Fibroblast of pulmonary artery (primary cell): ENCODE measurements around the gene MS4A8.
"Not testable (repeated sequence)": the region's sequence is repeated elsewhere in the genome, so short reads cannot be mapped to it uniquely, and the experiment has no call there.

Experiments
- DNase-seq: peaks from one replicate; pipeline ENCODE4 v3.0.0-alpha.2; 2010; ENCODE audit warnings: low read depth
- H3K4me3 ChIP-seq: replicated peaks from 2 replicates; pipeline ENCODE4 v1.5.1; 2011; ENCODE audit warnings: low read depth, mild to moderate bottlenecking, control low read depth, low read length, moderate library complexity
- CTCF ChIP-seq: IDR thresholded peaks from 2 replicates; pipeline ENCODE4 v1.5.1; 2011; ENCODE audit warnings: mild to moderate bottlenecking, control low read depth, low read length, inconsistent platforms; ENCODE audit errors: missing control alignments

The MS4A8 gene

GRCh38 chr11:60710482-60710881, 11.1 kb downstream of the MS4A8 start:
- peak; percentile 10 for TF ChIP-seq CTCF
- no peak for DNase-seq

DNA sequence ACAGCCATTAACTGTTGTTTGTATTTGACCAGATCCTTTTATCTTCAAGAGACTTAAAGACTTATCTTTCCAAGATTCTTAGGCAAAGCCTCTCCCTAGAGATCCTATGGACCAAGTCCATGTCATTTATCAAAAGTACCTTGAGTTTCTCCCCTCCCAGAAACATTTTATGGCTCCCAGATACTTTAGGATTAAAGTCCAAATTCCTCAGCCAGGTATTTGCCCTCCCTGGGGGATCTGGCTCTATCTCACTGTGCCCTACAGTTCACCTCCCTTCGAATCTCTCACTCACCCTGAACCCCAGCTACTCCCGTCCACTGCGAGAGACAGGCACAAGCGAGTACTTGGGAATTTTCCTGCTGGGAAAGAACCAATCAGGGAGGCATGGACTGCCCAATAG, 11.9 kb downstream of the MS4A8 start:
- TF ChIP-seq CTCF, result no peak
- DNase-seq, result no peak
- H3K4me3 ChIP-seq, result no peak overlapping the region

More at GRCh38 chr11:60710482-60710881, 11.1 kb downstream of the MS4A8 start:
- H3K4me3 ChIP-seq, result no peak overlapping the region

DNA sequence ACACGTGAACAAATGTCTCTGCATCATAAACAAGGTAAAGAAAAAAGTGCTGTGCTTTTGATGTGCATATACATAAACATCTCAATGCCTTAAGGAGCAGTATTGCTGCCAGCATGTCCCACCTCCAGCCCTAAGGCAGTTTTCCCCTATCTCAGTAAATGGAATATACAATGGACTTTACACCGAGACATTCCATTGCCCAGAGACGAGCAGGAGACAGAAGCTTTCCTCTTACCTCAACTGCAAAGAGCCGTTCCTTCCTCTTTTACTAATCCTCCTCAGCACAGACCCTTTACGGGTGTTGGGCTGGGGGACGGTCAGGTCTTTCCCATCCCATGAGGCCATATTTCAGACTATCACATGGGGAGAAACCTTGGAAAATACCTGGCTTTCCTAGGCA, 14.0 kb downstream of the MS4A8 start:
- H3K4me3 ChIP-seq, DNase-seq: not testable (repeated sequence)

DNA sequence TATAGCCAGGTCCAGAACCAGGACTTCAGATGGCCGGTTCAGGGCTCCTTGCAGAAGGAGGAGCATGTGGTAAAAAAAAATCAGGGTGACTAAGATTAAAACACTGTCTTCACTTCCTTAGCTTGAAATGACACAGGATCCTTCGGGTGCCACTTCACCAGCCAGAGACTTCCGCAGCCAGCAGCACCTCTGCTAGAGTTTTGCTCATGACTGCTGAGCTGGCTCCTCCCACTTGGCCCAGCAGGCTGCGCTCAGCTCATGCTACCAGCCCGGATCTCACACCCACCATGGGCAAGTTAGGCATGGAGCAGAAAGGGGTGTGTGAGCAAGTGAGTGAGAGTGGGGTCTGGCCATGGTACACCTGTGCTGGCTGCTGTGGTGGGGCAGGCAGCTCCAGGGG, 18.5 kb downstream of the MS4A8 start:
- TF ChIP-seq CTCF, result no peak
- no peak overlapping the region for H3K4me3 ChIP-seq
- no peak for DNase-seq

DNA sequence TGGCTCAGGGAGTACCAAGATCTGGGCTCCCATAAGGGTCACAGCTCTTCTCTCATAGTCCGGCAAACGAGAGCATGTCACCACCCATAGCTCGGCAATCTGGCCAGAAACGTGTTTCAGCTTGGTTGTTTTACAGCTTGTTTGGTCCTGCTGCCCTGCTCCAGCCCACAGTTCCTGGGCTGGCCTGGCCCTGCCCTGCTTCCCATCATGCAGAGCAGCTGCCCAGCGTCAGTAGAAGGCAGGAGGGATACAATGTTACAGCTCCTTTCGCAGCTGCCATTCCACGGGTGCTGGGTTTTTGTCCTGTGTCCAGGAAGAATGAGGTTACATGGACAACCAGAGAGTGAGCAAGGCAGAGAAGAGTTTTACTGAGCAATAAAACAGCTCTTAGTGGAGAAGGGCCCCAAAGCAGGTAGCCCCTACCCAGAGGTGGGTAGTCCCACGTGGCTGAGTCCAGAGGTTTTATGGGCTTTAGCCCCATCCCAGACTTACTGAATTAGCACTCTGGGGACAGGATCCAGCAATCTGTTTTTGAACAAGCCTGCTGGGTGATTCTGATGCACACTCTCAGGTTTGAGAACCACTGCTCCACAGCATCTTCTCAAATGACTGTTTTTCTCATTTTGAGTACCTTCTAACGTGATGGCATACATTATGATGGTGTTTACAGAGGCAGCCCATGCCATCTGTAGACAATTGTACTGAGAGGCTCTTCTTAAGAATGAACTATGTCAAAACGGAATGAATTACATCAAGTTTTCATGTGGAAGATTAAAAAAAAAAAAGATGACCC, 19.3 kb downstream of the MS4A8 start:
- no peak overlapping the region for H3K4me3 ChIP-seq
- no peak for DNase-seq
- no peak for TF ChIP-seq CTCF

DNA sequence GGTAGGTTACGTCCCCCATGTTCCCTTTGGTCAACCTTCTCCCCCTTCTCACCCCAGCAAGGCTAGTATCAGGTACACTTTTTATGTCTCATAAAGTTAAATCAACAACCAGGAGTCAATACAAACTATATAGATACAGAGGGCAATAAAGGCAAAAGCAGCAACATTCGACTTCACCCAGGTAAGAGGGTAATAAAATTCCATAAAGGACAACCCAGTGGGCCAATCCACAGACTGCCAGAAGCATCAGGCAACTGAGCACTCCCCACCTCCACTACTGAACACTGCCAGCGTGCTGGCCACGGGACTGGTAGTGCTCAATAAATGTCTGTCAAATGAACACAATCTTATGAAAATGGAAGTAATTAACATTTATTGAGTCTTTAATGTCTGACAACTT, 20.0 kb downstream of the MS4A8 start:
- TF ChIP-seq CTCF, result no peak
- DNase-seq, result no peak

DNA sequence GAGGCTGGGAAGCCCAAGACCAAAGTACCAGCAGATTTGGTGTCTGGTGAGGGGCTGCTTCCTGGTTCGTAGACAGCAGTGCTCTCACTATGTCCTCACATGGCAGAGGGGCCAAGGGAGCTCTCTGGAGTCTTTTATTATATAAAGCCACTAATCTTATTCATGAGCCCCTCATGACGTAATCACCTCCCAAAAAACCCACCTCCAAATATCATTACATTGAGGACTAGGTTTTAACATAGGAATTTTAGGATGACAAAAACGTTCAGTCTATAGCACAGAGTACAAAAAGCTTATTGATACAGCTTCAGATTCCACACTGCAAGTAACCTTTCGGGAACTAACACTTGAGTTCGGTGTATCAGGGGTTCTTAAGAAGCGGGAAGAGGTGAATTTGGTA, 21.0 kb downstream of the MS4A8 start:
- TF ChIP-seq CTCF, result no peak
- H3K4me3 ChIP-seq, result no peak overlapping the region
- DNase-seq, result no peak

More for the DNA sequence above, 20.0 kb downstream of the MS4A8 start:
- no peak overlapping the region for H3K4me3 ChIP-seq
